ENCODE data around the gene WRAP53.

WRAP53 gene

GRCh38 chr17:7712111-7712771 lies 24.0 kb downstream of the WRAP53 start:
- TF ChIP-seq TAF1 (IDR thresholded peaks at IDR 0.05; ENCODE audit: borderline replicate concordance, insufficient read depth, low read length) (no peak), FOXP2 (optimal IDR thresholded peaks at IDR 0.05; ENCODE audit: borderline replicate concordance, extremely low read depth, extremely low read length, insufficient read depth) (no peak), REST (IDR thresholded peaks at IDR 0.05; ENCODE audit: insufficient read depth in 1 of 2, low read depth in 2 of 2, low read length in 2 of 2) (no peak), SIN3A (IDR thresholded peaks at IDR 0.05; ENCODE audit: borderline replicate concordance, insufficient read depth, low read length) (no peak), POLR2AphosphoS5 (IDR thresholded peaks at IDR 0.05; ENCODE audit: low read depth, low read length) (no peak)

GRCh38 chr17:7713782-7714181 lies 25.5 kb downstream of the WRAP53 start:
- TF ChIP-seq POLR2AphosphoS5 (IDR thresholded peaks at IDR 0.05; ENCODE audit: low read depth, low read length) (no peak), FOXP2 (optimal IDR thresholded peaks at IDR 0.05; ENCODE audit: borderline replicate concordance, extremely low read depth, extremely low read length, insufficient read depth) (no peak), SIN3A (IDR thresholded peaks at IDR 0.05; ENCODE audit: borderline replicate concordance, insufficient read depth, low read length) (no peak), TAF1 (IDR thresholded peaks at IDR 0.05; ENCODE audit: borderline replicate concordance, insufficient read depth, low read length) (no peak), REST (IDR thresholded peaks at IDR 0.05; ENCODE audit: insufficient read depth in 1 of 2, low read depth in 2 of 2, low read length in 2 of 2) (no peak)

GRCh38 chr17:7714721-7715594 lies 26.7 kb downstream of the WRAP53 start:
- TF ChIP-seq FOXP2 (optimal IDR thresholded peaks at IDR 0.05; ENCODE audit: borderline replicate concordance, extremely low read depth, extremely low read length, insufficient read depth) (no peak), POLR2AphosphoS5 (IDR thresholded peaks at IDR 0.05; ENCODE audit: low read depth, low read length) (no peak), TAF1 (IDR thresholded peaks at IDR 0.05; ENCODE audit: borderline replicate concordance, insufficient read depth, low read length) (no peak), REST (IDR thresholded peaks at IDR 0.05; ENCODE audit: insufficient read depth in 1 of 2, low read depth in 2 of 2, low read length in 2 of 2) (no peak), SIN3A (IDR thresholded peaks at IDR 0.05; ENCODE audit: borderline replicate concordance, insufficient read depth, low read length) (no peak)

GRCh38 chr17:7715936-7716886 lies 27.9 kb downstream of the WRAP53 start:
- TF ChIP-seq POLR2AphosphoS5 (IDR thresholded peaks at IDR 0.05; ENCODE audit: low read depth, low read length) (no peak), TAF1 (IDR thresholded peaks at IDR 0.05; ENCODE audit: borderline replicate concordance, insufficient read depth, low read length) (no peak), SIN3A (IDR thresholded peaks at IDR 0.05; ENCODE audit: borderline replicate concordance, insufficient read depth, low read length) (no peak), FOXP2 (optimal IDR thresholded peaks at IDR 0.05; ENCODE audit: borderline replicate concordance, extremely low read depth, extremely low read length, insufficient read depth) (no peak), REST (IDR thresholded peaks at IDR 0.05; ENCODE audit: insufficient read depth in 1 of 2, low read depth in 2 of 2, low read length in 2 of 2) (no peak)

Data from PFSK-1 (cell line).